GM21576 (cell line): Measurements from ENCODE around the gene NCLN.
"Not testable (repeated sequence)": the region's sequence is repeated elsewhere in the genome, so short reads cannot be mapped to it uniquely, and the experiment has no call there.

Source experiments
- ATAC-seq: cut with Tn5 transposase; IDR thresholded peaks from one replicate; pipeline ENCODE4 v1.9.1; 2021; ENCODE audit warnings: mild to moderate bottlenecking, moderate library complexity; ENCODE audit not compliant: unreplicated experiment

NCLN gene

GRCh38 chr19:3222709-3223108, 37.0 kb downstream of the NCLN start:
- ATAC-seq, result no peak

- ATAC-seq, result no peak
These were observed 38.8 kb downstream of the NCLN start, which contains the start of gene CELF5 for GRCh38 chr19:3224346-3225168. Gene CELF5 (plus strand): TSS chr19:3224661. CDS start chr19:3224740, 79 bp downstream.

- ATAC-seq, result no peak
These were observed 39.4 kb downstream of the NCLN start for GRCh38 chr19:3225169-3225485.

- ATAC-seq, result no peak
These were observed 40.0 kb downstream of the NCLN start for GRCh38 chr19:3225677-3226093.

GRCh38 chr19:3227054-3227626, 41.4 kb downstream of the NCLN start:
- ATAC-seq, result no peak

GRCh38 chr19:3229346-3229743, 43.6 kb downstream of the NCLN start:
- ATAC-seq, result no peak

GRCh38 chr19:3229888-3230496, 44.3 kb downstream of the NCLN start:
- ATAC-seq, result no peak

- ATAC-seq, result no peak
These were observed 45.6 kb downstream of the NCLN start for GRCh38 chr19:3231288-3231687.

GRCh38 chr19:3233116-3233515, 47.4 kb downstream of the NCLN start:
- no peak for ATAC-seq

GRCh38 chr19:3233831-3234230, 48.1 kb downstream of the NCLN start:
- ATAC-seq, result no peak

GRCh38 chr19:3234800-3235199, 49.1 kb downstream of the NCLN start:
- no peak for ATAC-seq

- not testable (repeated sequence) for ATAC-seq
These were observed 49.9 kb downstream of the NCLN start for GRCh38 chr19:3235604-3236003.

GRCh38 chr19:3236272-3236671, 50.5 kb downstream of the NCLN start:
- no peak for ATAC-seq

GRCh38 chr19:3238066-3238561, 52.4 kb downstream of the NCLN start:
- no peak for ATAC-seq

GRCh38 chr19:3239367-3239766, 53.6 kb downstream of the NCLN start:
- no peak for ATAC-seq

GRCh38 chr19:3243819-3244700, 58.3 kb downstream of the NCLN start:
- ATAC-seq, result no peak

- no peak for ATAC-seq
These were observed 59.3 kb downstream of the NCLN start for GRCh38 chr19:3245050-3245449.

- no peak for ATAC-seq
These were observed 63.1 kb downstream of the NCLN start for GRCh38 chr19:3248728-3249326.

- no peak for ATAC-seq
These were observed 63.7 kb downstream of the NCLN start for GRCh38 chr19:3249408-3249807.

GRCh38 chr19:3250675-3251074, 64.9 kb downstream of the NCLN start:
- no peak for ATAC-seq

- ATAC-seq, result no peak
These were observed 65.5 kb downstream of the NCLN start for GRCh38 chr19:3251229-3251628.
